ENCODE measurements around the gene C5orf47. TPM values are rescaled to one million over a fixed set of nuclear protein-coding genes. Genes with fewer than 3 reads are reported as not detected.
A peak's percentile ranks its signal among the peaks of the same experiment; 100 is the strongest.

Gene C5orf47
- total RNA-seq, 1 experiment from 2014 or later, result 0.09 TPM

GRCh38 chr5:174045470-174046025, 56.6 kb downstream of the C5orf47 start, which contains the start of gene NSG2:
NSG2 (plus strand) TSS chr5:174045706; CDS start chr5:174046756, 1,050 bp downstream.
- Histone ChIP-seq H2BK20ac (ENCODE audit: low read depth, low read length, poor library complexity, severe bottlenecking) (no peak within 1 kb of the TSS), H3K18ac (ENCODE audit: insufficient read length, low read depth, low read length) (no peak within 1 kb of the TSS), H3K79me1 (ENCODE audit: insufficient read depth, low read depth, low read length, poor library complexity, severe bottlenecking) (no peaks in the 10 kb centered on the region), H4K8ac (replicated peaks; ENCODE audit: insufficient read length, low read depth, low read length) (no peak within 1 kb of the TSS), H3K27ac (ENCODE audit: insufficient read length, low read depth, low read length) (no peak within 1 kb of the TSS), H4K20me1 (ENCODE audit: control insufficient read depth, insufficient read depth, insufficient read length) (no peaks in the 10 kb centered on the region), H3K4me2 (ENCODE audit: insufficient read depth, insufficient read length, low read length) (no peak within 1 kb of the TSS), H2AK5ac (ENCODE audit: insufficient read length, low read length) (no peak within 1 kb of the TSS), H3K56ac (ENCODE audit: insufficient read length, low read depth, low read length) (no peak within 1 kb of the TSS), H3K79me2 (ENCODE audit: insufficient read depth, low read length) (no peaks in the 10 kb centered on the region), H4K91ac (ENCODE audit: insufficient read length, low read depth, low read length) (no peak within 1 kb of the TSS), H4K5ac (ENCODE audit: insufficient read length, low read depth, low read length) (no peak within 1 kb of the TSS), H3K4ac (ENCODE audit: low read depth, low read length) (no peak within 1 kb of the TSS), H3K23ac (ENCODE audit: insufficient read length, low read depth, low read length) (no peak within 1 kb of the TSS), H3T11ph (ENCODE audit: low read length) (no peak within 1 kb of the TSS), H3K23me2 (ENCODE audit: insufficient read length, low read depth, low read length, poor library complexity, severe bottlenecking) (no peaks in the 10 kb centered on the region), H2AFZ (ENCODE audit: low read length) (no peak within 1 kb of the TSS), H2BK120ac (ENCODE audit: low read depth, low read length, poor library complexity, severe bottlenecking) (no peak within 1 kb of the TSS), H3K27me3 (ENCODE audit: insufficient read depth, low read length) (no peaks in the 10 kb centered on the region), H3K9ac (ENCODE audit: extremely low read depth, insufficient read length, low read length) (no peak within 1 kb of the TSS), H2BK5ac (ENCODE audit: insufficient read length, low read length) (no peak within 1 kb of the TSS), H2BK12ac (ENCODE audit: insufficient read length, low read depth, low read length) (no peak within 1 kb of the TSS), H3K9me3 (ENCODE audit: control insufficient read depth, low read depth, low read length) (no peaks in the 10 kb centered on the region), H3K4me1 (ENCODE audit: insufficient read depth, low read length) (no peaks in the 10 kb centered on the region), H2BK15ac (ENCODE audit: low read depth, low read length) (no peak within 1 kb of the TSS), H3K14ac (ENCODE audit: insufficient read depth, low read length) (no peak within 1 kb of the TSS)
- H3K27ac Mint-ChIP-seq, result no peak within 1 kb of the TSS
- peaks cover 18% of the 10 kb centered on the region for H3K27me3 Mint-ChIP-seq (ENCODE audit: low read depth)
- peaks cover 0 to 13% of the 10 kb centered on the region in 2 experiments; a peak in 3 of 4 replicates for H3K4me1 Mint-ChIP-seq
- DNase-seq, result peak; percentile 95
- no peak within 1 kb of the TSS for H3K4me3 Mint-ChIP-seq
- H3K36me3 Mint-ChIP-seq (ENCODE audit: insufficient read depth in 1 of 3, low read depth in 3 of 3), result no peaks in the 10 kb centered on the region
- TF ChIP-seq, protein P1, sequence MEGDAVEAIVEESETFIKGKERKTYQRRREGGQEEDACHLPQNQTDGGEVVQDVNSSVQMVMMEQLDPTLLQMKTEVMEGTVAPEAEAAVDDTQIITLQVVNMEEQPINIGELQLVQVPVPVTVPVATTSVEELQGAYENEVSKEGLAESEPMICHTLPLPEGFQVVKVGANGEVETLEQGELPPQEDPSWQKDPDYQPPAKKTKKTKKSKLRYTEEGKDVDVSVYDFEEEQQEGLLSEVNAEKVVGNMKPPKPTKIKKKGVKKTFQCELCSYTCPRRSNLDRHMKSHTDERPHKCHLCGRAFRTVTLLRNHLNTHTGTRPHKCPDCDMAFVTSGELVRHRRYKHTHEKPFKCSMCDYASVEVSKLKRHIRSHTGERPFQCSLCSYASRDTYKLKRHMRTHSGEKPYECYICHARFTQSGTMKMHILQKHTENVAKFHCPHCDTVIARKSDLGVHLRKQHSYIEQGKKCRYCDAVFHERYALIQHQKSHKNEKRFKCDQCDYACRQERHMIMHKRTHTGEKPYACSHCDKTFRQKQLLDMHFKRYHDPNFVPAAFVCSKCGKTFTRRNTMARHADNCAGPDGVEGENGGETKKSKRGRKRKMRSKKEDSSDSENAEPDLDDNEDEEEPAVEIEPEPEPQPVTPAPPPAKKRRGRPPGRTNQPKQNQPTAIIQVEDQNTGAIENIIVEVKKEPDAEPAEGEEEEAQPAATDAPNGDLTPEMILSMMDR (conservative IDR thresholded peaks at IDR 0.05), result peak; percentile 82
- peaks cover 0 to 2% of the 10 kb centered on the region in 2 experiments; a peak in 1 of 5 replicates for H3K9me3 Mint-ChIP-seq
- no CpG with 5 or more reads among the region's 17 CpGs for WGBS (ENCODE audit: extremely low coverage, insufficient read length, low lambda C conversion rate)
